ENCODE data around the gene NQO2.

DNA sequence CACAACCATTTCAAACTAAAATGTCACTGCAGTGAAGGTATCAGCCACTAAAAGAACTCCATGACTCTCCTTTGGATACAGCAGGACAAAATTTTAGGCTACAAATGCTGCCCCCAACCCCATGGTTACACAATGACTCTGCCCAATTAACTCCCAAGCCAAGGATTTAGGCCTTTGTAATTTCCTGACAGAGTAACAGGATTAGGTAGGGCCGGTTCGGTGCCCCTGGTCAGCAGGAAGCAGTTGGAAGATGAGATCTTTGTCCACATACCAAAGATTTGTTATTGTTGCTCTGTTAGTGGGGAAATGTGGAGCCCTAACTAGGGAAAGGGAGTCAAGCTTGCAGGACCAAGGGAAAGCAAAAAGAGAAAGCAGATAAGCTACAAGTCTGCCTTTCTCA, 41.9 kb downstream of the NQO2 start:
- TF ChIP-seq, protein P1, sequence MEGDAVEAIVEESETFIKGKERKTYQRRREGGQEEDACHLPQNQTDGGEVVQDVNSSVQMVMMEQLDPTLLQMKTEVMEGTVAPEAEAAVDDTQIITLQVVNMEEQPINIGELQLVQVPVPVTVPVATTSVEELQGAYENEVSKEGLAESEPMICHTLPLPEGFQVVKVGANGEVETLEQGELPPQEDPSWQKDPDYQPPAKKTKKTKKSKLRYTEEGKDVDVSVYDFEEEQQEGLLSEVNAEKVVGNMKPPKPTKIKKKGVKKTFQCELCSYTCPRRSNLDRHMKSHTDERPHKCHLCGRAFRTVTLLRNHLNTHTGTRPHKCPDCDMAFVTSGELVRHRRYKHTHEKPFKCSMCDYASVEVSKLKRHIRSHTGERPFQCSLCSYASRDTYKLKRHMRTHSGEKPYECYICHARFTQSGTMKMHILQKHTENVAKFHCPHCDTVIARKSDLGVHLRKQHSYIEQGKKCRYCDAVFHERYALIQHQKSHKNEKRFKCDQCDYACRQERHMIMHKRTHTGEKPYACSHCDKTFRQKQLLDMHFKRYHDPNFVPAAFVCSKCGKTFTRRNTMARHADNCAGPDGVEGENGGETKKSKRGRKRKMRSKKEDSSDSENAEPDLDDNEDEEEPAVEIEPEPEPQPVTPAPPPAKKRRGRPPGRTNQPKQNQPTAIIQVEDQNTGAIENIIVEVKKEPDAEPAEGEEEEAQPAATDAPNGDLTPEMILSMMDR (IDR thresholded peaks at IDR 0.05 in 8 of 11, conservative IDR thresholded peaks at IDR 0.05 in 3 of 11) = no peak
- no peak for TF ChIP-seq POLR2AphosphoS5 (IDR thresholded peaks at IDR 0.05)
